ENCODE data around the gene C22orf15.

C22orf15 gene

GRCh38 chr22:23750714-23751440, 11.9 kb upstream of the C22orf15 start, which contains the start of gene ZNF70:
ZNF70 (minus strand) TSS chr22:23751112; CDS start chr22:23745140, 5,972 bp downstream.
- in situ Hi-C loops (cut with MboI; ENCODE audit: low sequenced_read_pairs): no loop called here

- in situ Hi-C loops (cut with MboI; ENCODE audit: low sequenced_read_pairs): no loop called here
These were observed 11.3 kb upstream of the C22orf15 start for GRCh38 chr22:23751441-23751996.

GRCh38 chr22:23752090-23752691, 10.6 kb upstream of the C22orf15 start:
- in situ Hi-C loops (cut with MboI; ENCODE audit: low sequenced_read_pairs): no loop called here

GRCh38 chr22:23752750-23753149, 10.0 kb upstream of the C22orf15 start:
- in situ Hi-C loops (cut with MboI; ENCODE audit: low sequenced_read_pairs): no loop called here

GRCh38 chr22:23753385-23753784, 9.4 kb upstream of the C22orf15 start:
- in situ Hi-C loops (cut with MboI; ENCODE audit: low sequenced_read_pairs): no loop called here

- in situ Hi-C loops (cut with MboI; ENCODE audit: low sequenced_read_pairs): no loop called here
These were observed 8.4 kb upstream of the C22orf15 start, which contains the start of gene VPREB3 for GRCh38 chr22:23754220-23754919. VPREB3 (minus strand) TSS chr22:23754425; CDS start chr22:23754363, 62 bp downstream.

- in situ Hi-C loops (cut with MboI; ENCODE audit: low sequenced_read_pairs): no loop called here
These were observed 7.7 kb upstream of the C22orf15 start for GRCh38 chr22:23754980-23755636.

- in situ Hi-C loops (cut with MboI; ENCODE audit: low sequenced_read_pairs): no loop called here
These were observed 7.1 kb upstream of the C22orf15 start for GRCh38 chr22:23755711-23756110.

GRCh38 chr22:23756891-23757290, 5.9 kb upstream of the C22orf15 start:
- in situ Hi-C loops (cut with MboI; ENCODE audit: low sequenced_read_pairs): no loop called here

- in situ Hi-C loops (cut with MboI; ENCODE audit: low sequenced_read_pairs): no loop called here
These were observed 3.2 kb upstream of the C22orf15 start for GRCh38 chr22:23759566-23759965.

GRCh38 chr22:23760056-23760455, 2.7 kb upstream of the C22orf15 start:
- in situ Hi-C loops (cut with MboI; ENCODE audit: low sequenced_read_pairs): no loop called here

- in situ Hi-C loops (cut with MboI; ENCODE audit: low sequenced_read_pairs): no loop called here
These were observed 772 bp downstream of the C22orf15 start for GRCh38 chr22:23763579-23763945.

- in situ Hi-C loops (cut with MboI; ENCODE audit: low sequenced_read_pairs): no loop called here
These were observed 1.2 kb downstream of the C22orf15 start for GRCh38 chr22:23763954-23764353.

GRCh38 chr22:23764899-23765881, 2.4 kb downstream of the C22orf15 start:
- in situ Hi-C loops (cut with MboI; ENCODE audit: low sequenced_read_pairs): no loop called here

- in situ Hi-C loops (cut with MboI; ENCODE audit: low sequenced_read_pairs): no loop called here
These were observed 4.5 kb downstream of the C22orf15 start for GRCh38 chr22:23767303-23767672.

GRCh38 chr22:23767673-23768548, 5.1 kb downstream of the C22orf15 start, which contains the start of gene CHCHD10:
CHCHD10 (minus strand) TSS chr22:23767972; CDS start chr22:23767874, 98 bp downstream.
- in situ Hi-C loops (cut with MboI; ENCODE audit: low sequenced_read_pairs): no loop called here

- in situ Hi-C loops (cut with MboI; ENCODE audit: low sequenced_read_pairs): no loop called here
These were observed 6.7 kb downstream of the C22orf15 start for GRCh38 chr22:23769321-23769965.

- in situ Hi-C loops (cut with MboI; ENCODE audit: low sequenced_read_pairs): no loop called here
These were observed 9.5 kb downstream of the C22orf15 start for GRCh38 chr22:23772315-23772648.

Data from HL-60/S4 treated with retinoic acid at 250 ng/mL for 4 days and 3 days (cell line).